Spleen (tissue), 11 donors: ENCODE measurements around the gene SEBOX. TPM values are rescaled to one million over a fixed set of nuclear protein-coding genes. Genes with fewer than 3 reads are reported as not detected.

Experiments
- DNase-seq: peaks from one replicate; pipeline ENCODE4 v3.0.0-alpha.2; 2020
- H3K27ac ChIP-seq, 8 donors: fragments of 200-600 bp; sonication (generic) in 7 of 8; 1 replicate in 4 of 8; 2 replicates in 4 of 8; pipeline versions ENCODE4 v1.5.0 to v1.8.0; 2016 to 2021; ENCODE audit warnings: inconsistent platforms in 4 of 8, mild to moderate bottlenecking in 4 of 8, moderate library complexity in 1 of 8
- H3K27me3 ChIP-seq, 7 donors: fragments of 200-600 bp; sonication (generic) in 6 of 7; replicated peaks in 1 of 7; 1 replicate in 4 of 7; 2 replicates in 3 of 7; pipeline versions ENCODE4 v1.5.0 to v1.8.0; 2016 to 2021; ENCODE audit warnings: inconsistent platforms in 3 of 7, mild to moderate bottlenecking in 1 of 7
- H3K36me3 ChIP-seq, 6 donors: fragments of 200-600 bp; sonication (generic) in 5 of 6; 1 replicate in 4 of 6; 2 replicates in 2 of 6; pipeline versions ENCODE4 v1.5.0 to v1.8.0; 2016 to 2021; ENCODE audit warnings: inconsistent platforms in 2 of 6
- H3K4me1 ChIP-seq, 6 donors: fragments of 200-600 bp; sonication (generic) in 5 of 6; 1 replicate in 3 of 6; 2 replicates in 3 of 6; pipeline versions ENCODE4 v1.5.0 to v1.8.0; 2016 to 2021; ENCODE audit warnings: inconsistent platforms in 3 of 6
- H3K4me3 ChIP-seq, 8 donors: fragments of 200-600 bp; sonication (generic) in 7 of 8; 1 replicate in 4 of 8; 2 replicates in 4 of 8; pipeline versions ENCODE4 v1.5.0 to v1.8.0; 2016 to 2021; ENCODE audit warnings: inconsistent platforms in 4 of 8, mild to moderate bottlenecking in 4 of 8, moderate library complexity in 2 of 8
- H3K9me3 ChIP-seq, 8 donors: fragments of 200-600 bp; sonication (generic) in 7 of 8; 1 replicate in 4 of 8; 2 replicates in 4 of 8; pipeline versions ENCODE4 v1.5.0 to v1.8.0; 2016 to 2021; ENCODE audit warnings: inconsistent platforms in 4 of 8
- POLR2A ChIP-seq, 3 donors: fragments of 450-650 bp; IDR thresholded peaks; one replicate each; pipeline ENCODE4 v1.5.1; 2017; ENCODE audit warnings: antibody characterized with exemption in 3 of 3, mild to moderate bottlenecking in 1 of 3
- POLR2AphosphoS5 ChIP-seq, 3 donors: sonication (generic); formaldehyde crosslinking; IDR thresholded peaks; one replicate each; pipeline ENCODE4 v1.5.1; 2017; ENCODE audit warnings: antibody characterized with exemption in 3 of 3
- WGBS, 5 donors: extraction: QIAGEN DNeasy Blood & Tissue Kit in 3 of 5; methylation state at CpG; one replicate each; pipeline versions ENCODE4 v1.1.5 to v1.1.7; 2013 to 2018; 5-methylcytosine and 5-hydroxymethylcytosine counted together
- intact Hi-C: fragments of 100-400 bp; cut with DNase I; formaldehyde crosslinking; loops from one replicate; pipeline ENCODE4 v1.15.0; 2023; ENCODE audit warnings: low total_unique reads
- polyA plus RNA-seq, 3 donors: library from polyadenylated mRNA; stranded (reverse); fragments of 200-250 nt; gene quantifications; one replicate each; pipeline ENCODE4 v1.2.1, GENCODE V29; 2013
- total RNA-seq, 7 donors: library from RNA; depleted of rRNA in 3 of 7; stranded (reverse); fragments of >200 nt in 3 of 7; fragmentation: NEBNext Ultra II Directional in 4 of 7; extraction: Animal tissue kit (Norgen Biotek cat#: 25700) in 4 of 7; gene quantifications; one replicate each; pipeline versions ENCODE4 v1.1.0 to v1.2.1, GENCODE V29; 2016 to 2021
- TF ChIP-seq, protein P1 (sequence below), 11 experiments: fragments of 200-600 bp in 7 of 11; fragments of 450-650 bp in 4 of 11; sonication (generic) in 4 of 11; IDR thresholded peaks in 8 of 11; conservative IDR thresholded peaks in 3 of 11; 1 replicate in 7 of 11; 2 replicates in 4 of 11; pipeline versions ENCODE4 v1.4.0 to v1.8.0; 2016 to 2021; ENCODE audit warnings: antibody characterized with exemption in 11 of 11, inconsistent platforms in 4 of 11, mild to moderate bottlenecking in 1 of 11
- donor health status: healthy with polysubstance abuse.
- donor health status: DM: no; HTN: no; CAD: no; lungs with moderate emphysema.
- donor health status: DM: no; HTN: no; CAD: no.
- donor health status: Bipolar disorder and iron deficiency.
- donor health status: healthy.
- donor health status: DM: no; HTN: no; CAD: no.
- donor health status: DM: yes; HTN: yes; CAD: no.

SEBOX gene
- total and polyA plus RNA-seq, 10 donors, result not detected

DNA sequence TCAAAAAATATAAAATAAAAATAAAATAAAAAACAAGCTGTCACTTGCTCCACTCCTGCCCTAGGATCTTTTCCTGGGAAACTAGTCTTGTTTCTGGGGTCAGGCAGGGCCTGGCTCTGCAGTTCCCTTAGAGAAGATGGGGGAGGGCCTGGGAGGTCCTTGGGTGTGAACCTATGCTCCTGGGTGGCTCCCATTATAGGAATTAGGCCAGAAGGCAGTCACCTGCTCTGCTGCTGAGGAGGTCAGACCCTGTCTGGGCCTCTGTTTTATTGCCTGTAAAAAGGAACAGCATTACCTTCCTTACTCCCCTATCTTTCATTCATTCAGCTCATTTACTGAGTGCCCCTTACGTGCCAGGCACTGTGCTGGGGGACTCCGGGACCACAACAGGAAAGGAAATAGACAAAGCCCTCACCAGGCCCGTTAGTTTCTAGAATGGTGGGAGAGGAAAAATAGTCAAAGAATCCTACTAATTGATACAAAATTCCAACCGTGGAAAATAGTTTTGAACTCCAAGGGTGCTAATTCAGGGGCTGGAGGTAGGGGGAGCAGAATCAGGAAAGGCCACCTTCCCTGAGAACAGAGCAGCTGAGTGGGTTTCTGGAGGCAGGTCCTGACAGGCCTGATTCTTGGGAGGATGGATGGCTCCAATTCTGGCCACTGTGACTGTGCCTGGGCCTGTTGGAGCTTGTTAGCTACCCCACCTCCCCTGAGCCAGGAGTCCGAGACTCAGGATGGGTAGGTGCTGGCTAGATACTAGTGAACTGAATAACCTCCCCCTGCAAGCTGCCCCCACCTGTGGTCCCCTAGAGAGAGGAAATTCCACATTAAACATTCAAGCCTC lies 42.4 kb upstream of the SEBOX start:
- Histone ChIP-seq H3K4me1 (peaks cover 8 to 53% (median 26%) of the 10 kb centered on the region in 6 donors), H3K4me3 (no peak overlapping the region), H3K27ac (no peak overlapping the region), H3K9me3 (no peaks in the 10 kb centered on the region), H3K36me3 (peaks cover 0 to 2% (median under 1%) of the 10 kb centered on the region in 6 donors), H3K27me3 (no peaks in the 10 kb centered on the region)
- no peak for DNase-seq
- 80 to 89% (median 84%) methylated on average over 4 to 5 of the region's 5 CpGs for WGBS, 5 donors
- intact Hi-C loops, result no loop called here
- TF ChIP-seq POLR2A (IDR thresholded peaks at IDR 0.05) (no peak), POLR2AphosphoS5 (IDR thresholded peaks at IDR 0.05) (no peak)
- TF ChIP-seq, protein P1, sequence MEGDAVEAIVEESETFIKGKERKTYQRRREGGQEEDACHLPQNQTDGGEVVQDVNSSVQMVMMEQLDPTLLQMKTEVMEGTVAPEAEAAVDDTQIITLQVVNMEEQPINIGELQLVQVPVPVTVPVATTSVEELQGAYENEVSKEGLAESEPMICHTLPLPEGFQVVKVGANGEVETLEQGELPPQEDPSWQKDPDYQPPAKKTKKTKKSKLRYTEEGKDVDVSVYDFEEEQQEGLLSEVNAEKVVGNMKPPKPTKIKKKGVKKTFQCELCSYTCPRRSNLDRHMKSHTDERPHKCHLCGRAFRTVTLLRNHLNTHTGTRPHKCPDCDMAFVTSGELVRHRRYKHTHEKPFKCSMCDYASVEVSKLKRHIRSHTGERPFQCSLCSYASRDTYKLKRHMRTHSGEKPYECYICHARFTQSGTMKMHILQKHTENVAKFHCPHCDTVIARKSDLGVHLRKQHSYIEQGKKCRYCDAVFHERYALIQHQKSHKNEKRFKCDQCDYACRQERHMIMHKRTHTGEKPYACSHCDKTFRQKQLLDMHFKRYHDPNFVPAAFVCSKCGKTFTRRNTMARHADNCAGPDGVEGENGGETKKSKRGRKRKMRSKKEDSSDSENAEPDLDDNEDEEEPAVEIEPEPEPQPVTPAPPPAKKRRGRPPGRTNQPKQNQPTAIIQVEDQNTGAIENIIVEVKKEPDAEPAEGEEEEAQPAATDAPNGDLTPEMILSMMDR (IDR thresholded peaks at IDR 0.05 in 8 of 11, conservative IDR thresholded peaks at IDR 0.05 in 3 of 11), result no peak

DNA sequence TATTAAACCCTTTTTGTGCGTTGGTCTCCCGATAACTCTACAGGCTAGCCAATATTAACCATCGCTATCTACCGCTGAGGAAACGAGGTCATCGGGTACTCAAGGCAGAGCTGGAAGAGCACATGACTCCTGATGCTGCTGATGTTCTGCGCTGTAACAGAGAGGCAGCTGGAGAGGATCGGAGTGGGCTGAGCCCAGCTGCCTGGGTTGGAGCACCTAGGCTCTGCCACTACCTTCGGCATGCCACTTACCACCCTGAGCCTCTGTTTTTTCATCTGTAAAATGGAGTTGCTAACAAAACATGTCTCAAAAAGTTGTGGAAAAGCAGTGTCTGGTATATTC lies 41.4 kb upstream of the SEBOX start:
- Histone ChIP-seq H3K36me3 (peaks cover 0 to 11% (median 3%) of the 10 kb centered on the region in 6 donors), H3K4me3 (peak overlapping the region; percentile 60 to 96 (median 88)), H3K4me1 (peaks cover 8 to 57% (median 27%) of the 10 kb centered on the region in 6 donors), H3K9me3 (no peaks in the 10 kb centered on the region), H3K27me3 (no peaks in the 10 kb centered on the region), H3K27ac (peak overlapping the region in 4 of 8 donors; percentile 63 to 82 (median 71))
- TF ChIP-seq POLR2AphosphoS5 (IDR thresholded peaks at IDR 0.05) (no peak), POLR2A (IDR thresholded peaks at IDR 0.05) (no peak)
- TF ChIP-seq, protein P1 (IDR thresholded peaks at IDR 0.05 in 8 of 11, conservative IDR thresholded peaks at IDR 0.05 in 3 of 11), result no peak
- intact Hi-C loops, result no loop called here
- DNase-seq, result no peak
- WGBS, 5 donors, result 28 to 45% (median 37%) methylated on average over 9 of the region's 9 CpGs

- 1 to 2% (median 1%) methylated on average over 21 to 70 of the region's 70 CpGs for WGBS, 5 donors
- intact Hi-C loops, result no loop called here
- no peaks in the 10 kb centered on the region for H3K9me3 ChIP-seq
- H3K4me1 ChIP-seq, result peaks cover 8 to 57% (median 27%) of the 10 kb centered on the region in 6 donors
- peak within 1 kb of the TSS in 7 of 8 donors; percentile 45 to 82 (median 67) for H3K27ac ChIP-seq
- peak within 1 kb of the TSS; percentile 60 to 96 (median 88) for H3K4me3 ChIP-seq
- no peaks in the 10 kb centered on the region for H3K27me3 ChIP-seq
- peak; percentile 87 for DNase-seq
- TF ChIP-seq POLR2A (IDR thresholded peaks at IDR 0.05) (no peak), POLR2AphosphoS5 (IDR thresholded peaks at IDR 0.05) (peak; percentile 53 to 79 (median 70))
- TF ChIP-seq, protein P1 (IDR thresholded peaks at IDR 0.05 in 8 of 11, conservative IDR thresholded peaks at IDR 0.05 in 3 of 11), result no peak
- H3K36me3 ChIP-seq, result peaks cover 0 to 15% (median 3%) of the 10 kb centered on the region in 6 donors
Observed at GRCh38 chr17:28405632-28406472, 40.9 kb upstream of the SEBOX start, which contains the start of gene SLC46A1. TSS of gene SLC46A1 (minus strand) at chr17:28406212. CDS start at chr17:28406114, 98 bp downstream.
